Left lung (tissue), 10 donors: ENCODE data around the gene MCAT. TPM values are rescaled to one million over a fixed set of nuclear protein-coding genes. Genes with fewer than 3 reads are reported as not detected.

ENCODE experiments used
- ATAC-seq: fragments of 200-7000 bp; cut with Tn5 transposase; one replicate; pipeline ENCODE4 v1.9.1; 2020; ENCODE audit warnings: moderate library complexity
- DNase-seq, 4 donors: peaks; one replicate each; pipeline ENCODE4 v3.0.0-alpha.2; 2013 to 2020
- H3K27ac ChIP-seq, 2 donors: fragments of 200-600 bp; sonication (generic) in 1 of 2; one replicate each; pipeline versions ENCODE4 v1.5.0 to v1.8.0; 2020 to 2021
- H3K27me3 ChIP-seq, 2 donors: fragments of 200-600 bp; sonication (generic) in 1 of 2; one replicate each; pipeline versions ENCODE4 v1.5.0 to v1.8.0; 2020 to 2021
- H3K36me3 ChIP-seq, 2 donors: fragments of 200-600 bp; sonication (generic) in 1 of 2; one replicate each; pipeline versions ENCODE4 v1.5.0 to v1.8.0; 2020 to 2021
- H3K4me1 ChIP-seq, 2 donors: fragments of 200-600 bp; one replicate each; pipeline ENCODE4 v1.8.0; 2021
- H3K4me3 ChIP-seq, 2 donors: fragments of 200-600 bp; sonication (generic) in 1 of 2; one replicate each; pipeline versions ENCODE4 v1.5.0 to v1.8.0; 2020 to 2021; ENCODE audit warnings: mild to moderate bottlenecking in 1 of 2
- H3K9me3 ChIP-seq, 2 donors: fragments of 200-600 bp; sonication (generic) in 1 of 2; one replicate each; pipeline versions ENCODE4 v1.5.0 to v1.8.0; 2020 to 2021
- intact Hi-C, 2 donors: fragments of 100-400 bp; cut with DNase I; formaldehyde crosslinking; loops; one replicate each; pipeline versions ENCODE4 v1.11.2 to v1.14.2; 2022
- polyA plus RNA-seq, 6 donors: library from polyadenylated mRNA; unstranded; fragments of 120-200 nt; gene quantifications; one replicate each; pipeline ENCODE4 v1.2.1, GENCODE V29; 2013; ENCODE audit not compliant: insufficient read length in 6 of 6
- total RNA-seq, 2 donors: library from RNA; stranded (reverse); fragmentation: NEBNext Ultra II Directional; extraction: Animal tissue kit (Norgen Biotek cat#: 25700); gene quantifications; one replicate each; pipeline ENCODE4 v1.2.1, GENCODE V29; 2021
- TF ChIP-seq, protein P1 (sequence below), 2 donors: fragments of 200-600 bp; sonication (generic) in 1 of 2; IDR thresholded peaks; one replicate each; pipeline versions ENCODE4 v1.5.0 to v1.8.0; 2021; ENCODE audit warnings: antibody characterized with exemption in 2 of 2
- donor health status: DM: no; HTN: yes; CAD: no.
- donor health status: DM: no; HTN: no; CAD: no.

Gene MCAT
- total and polyA plus RNA-seq, 8 donors, result 12.2 to 16.6 (median 15.4) TPM

DNA sequence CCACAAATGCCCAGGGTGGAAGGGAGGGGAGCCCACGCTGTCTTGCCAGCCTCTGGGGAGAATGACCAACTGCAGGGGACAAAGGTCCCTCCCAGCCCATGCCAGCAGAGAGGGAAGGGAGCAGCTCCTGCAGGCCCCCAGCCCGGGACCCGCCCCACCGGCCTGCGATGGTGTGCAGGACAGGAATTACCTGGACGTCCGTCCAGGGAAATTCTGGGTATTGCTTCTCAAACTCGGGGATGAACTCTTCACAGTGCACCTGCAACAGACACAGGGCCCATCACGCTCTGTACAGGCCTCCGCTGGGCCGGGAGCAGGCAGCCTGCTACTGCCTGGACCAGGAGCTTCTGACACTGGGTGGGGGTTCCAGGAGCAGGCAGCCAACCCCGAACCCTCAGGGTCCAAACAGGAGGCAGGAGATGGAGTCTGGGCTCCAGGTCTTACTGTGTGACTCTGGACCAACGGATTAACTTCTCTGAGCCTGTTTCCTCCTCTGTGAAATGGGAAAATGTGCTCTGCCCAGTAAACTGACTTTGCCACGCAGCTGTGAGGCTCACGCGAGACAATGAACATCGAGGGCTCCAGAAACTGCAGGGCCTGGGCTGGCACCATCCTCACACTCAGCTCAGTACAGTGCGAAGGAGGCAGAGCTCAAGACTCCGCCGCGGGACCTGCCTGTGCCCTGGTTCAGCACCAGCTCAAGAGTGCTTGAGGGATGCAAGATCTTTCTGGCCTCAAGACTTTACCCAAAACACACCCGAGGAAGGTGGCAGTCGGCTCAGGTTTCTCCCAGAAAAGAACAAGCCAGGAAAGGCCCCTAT, 26.3 kb upstream of the MCAT start:
- intact Hi-C loops, result no loop called here
- no peaks in the 10 kb centered on the region for H3K9me3 ChIP-seq
- no peak overlapping the region for H3K27ac ChIP-seq
- no peak overlapping the region for H3K4me3 ChIP-seq
- peaks cover 0 to 14% of the 10 kb centered on the region in 2 donors for H3K4me1 ChIP-seq
- H3K36me3 ChIP-seq, result peaks cover 0 to 86% of the 10 kb centered on the region in 2 donors
- ATAC-seq, result no peak
- TF ChIP-seq, protein P1, sequence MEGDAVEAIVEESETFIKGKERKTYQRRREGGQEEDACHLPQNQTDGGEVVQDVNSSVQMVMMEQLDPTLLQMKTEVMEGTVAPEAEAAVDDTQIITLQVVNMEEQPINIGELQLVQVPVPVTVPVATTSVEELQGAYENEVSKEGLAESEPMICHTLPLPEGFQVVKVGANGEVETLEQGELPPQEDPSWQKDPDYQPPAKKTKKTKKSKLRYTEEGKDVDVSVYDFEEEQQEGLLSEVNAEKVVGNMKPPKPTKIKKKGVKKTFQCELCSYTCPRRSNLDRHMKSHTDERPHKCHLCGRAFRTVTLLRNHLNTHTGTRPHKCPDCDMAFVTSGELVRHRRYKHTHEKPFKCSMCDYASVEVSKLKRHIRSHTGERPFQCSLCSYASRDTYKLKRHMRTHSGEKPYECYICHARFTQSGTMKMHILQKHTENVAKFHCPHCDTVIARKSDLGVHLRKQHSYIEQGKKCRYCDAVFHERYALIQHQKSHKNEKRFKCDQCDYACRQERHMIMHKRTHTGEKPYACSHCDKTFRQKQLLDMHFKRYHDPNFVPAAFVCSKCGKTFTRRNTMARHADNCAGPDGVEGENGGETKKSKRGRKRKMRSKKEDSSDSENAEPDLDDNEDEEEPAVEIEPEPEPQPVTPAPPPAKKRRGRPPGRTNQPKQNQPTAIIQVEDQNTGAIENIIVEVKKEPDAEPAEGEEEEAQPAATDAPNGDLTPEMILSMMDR (IDR thresholded peaks at IDR 0.05), result no peak
- DNase-seq, result peak in 1 of 4 donors; percentile 53
- no peaks in the 10 kb centered on the region for H3K27me3 ChIP-seq

DNA sequence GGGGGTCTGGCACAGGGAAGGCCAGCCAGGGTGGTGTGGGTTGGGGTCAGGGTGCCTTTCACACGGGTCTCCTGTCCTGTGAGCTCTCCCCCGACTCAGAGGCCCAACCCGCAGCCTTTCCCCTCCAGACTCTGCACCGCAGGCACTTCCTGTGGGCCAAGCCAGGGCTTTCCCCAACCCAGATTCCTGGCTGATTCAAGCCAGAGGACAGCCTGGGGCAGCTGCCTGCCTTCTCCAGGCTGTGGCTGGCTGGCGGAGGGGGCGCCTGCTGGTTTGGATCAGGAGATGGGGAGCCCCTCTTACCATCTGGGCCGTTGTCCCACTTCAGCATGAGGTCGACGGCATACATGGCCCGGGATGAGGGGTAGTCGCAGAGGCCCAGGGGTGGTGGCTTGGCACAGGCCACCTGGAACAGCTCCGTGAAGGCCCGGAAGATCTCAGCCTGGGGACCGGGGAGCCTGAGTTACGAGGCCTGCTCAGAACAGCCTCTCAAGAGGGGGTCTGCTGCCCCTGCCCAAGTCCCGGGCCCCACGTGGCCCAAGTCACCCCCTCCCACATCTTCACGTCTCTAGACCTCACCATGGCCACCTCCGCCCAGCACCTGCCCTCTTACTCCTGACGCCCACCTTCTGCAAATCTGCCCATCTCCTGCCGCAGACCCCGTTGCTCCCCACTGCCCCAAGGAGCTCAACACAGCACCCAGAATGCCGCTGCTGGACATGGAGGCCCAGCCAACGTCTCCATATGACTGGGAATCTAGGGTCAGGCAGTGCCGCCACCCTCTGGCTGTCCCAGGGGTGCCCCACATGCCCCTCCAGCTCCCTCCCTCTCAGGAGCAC, 25.5 kb upstream of the MCAT start:
- TF ChIP-seq, protein P1 (IDR thresholded peaks at IDR 0.05), result no peak
- intact Hi-C loops, result no loop called here
- Histone ChIP-seq H3K27ac (no peak overlapping the region), H3K4me1 (peaks cover 3 to 20% of the 10 kb centered on the region in 2 donors), H3K9me3 (no peaks in the 10 kb centered on the region), H3K36me3 (peaks cover 0 to 80% of the 10 kb centered on the region in 2 donors), H3K4me3 (no peak overlapping the region), H3K27me3 (no peaks in the 10 kb centered on the region)
- ATAC-seq, result no peak
- no peak for DNase-seq

DNA sequence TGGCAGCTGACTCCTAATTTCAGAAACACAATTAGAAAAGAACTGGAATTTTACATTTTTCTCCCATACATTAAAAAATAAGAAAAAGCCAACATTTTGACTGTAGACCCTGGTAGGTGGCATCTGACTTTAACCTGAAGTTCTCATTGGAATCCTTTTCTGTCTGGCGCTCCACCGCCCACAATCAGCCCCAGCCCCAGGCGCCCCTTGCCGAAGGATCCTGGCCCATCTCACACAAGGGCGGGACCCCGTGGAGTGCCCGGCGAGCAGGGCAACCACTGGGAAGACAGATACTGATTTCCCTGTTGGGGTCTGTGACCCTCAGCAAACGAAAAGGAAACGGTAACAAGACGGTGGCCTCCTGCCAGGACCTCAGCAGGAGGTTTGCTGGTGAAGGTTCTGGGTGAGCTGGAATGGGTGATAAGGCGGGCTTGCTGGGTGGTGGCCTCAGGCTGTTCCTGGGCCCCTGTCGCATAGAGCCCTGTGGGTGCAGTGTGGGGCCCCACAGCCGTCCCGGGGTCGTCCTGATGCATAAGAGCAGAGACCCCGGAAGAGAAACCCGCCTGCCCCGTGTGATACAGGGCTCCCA, 23.9 kb upstream of the MCAT start:
- intact Hi-C loops, result no loop called here
- TF ChIP-seq, protein P1 (IDR thresholded peaks at IDR 0.05), result no peak
- DNase-seq, result no peak
- H3K36me3 ChIP-seq, result peaks cover 0 to 79% of the 10 kb centered on the region in 2 donors
- H3K4me1 ChIP-seq, result peaks cover 4 to 34% of the 10 kb centered on the region in 2 donors
- no peak overlapping the region for H3K4me3 ChIP-seq
- ATAC-seq, result no peak
- no peaks in the 10 kb centered on the region for H3K9me3 ChIP-seq
- no peaks in the 10 kb centered on the region for H3K27me3 ChIP-seq
- H3K27ac ChIP-seq, result no peak overlapping the region

DNA sequence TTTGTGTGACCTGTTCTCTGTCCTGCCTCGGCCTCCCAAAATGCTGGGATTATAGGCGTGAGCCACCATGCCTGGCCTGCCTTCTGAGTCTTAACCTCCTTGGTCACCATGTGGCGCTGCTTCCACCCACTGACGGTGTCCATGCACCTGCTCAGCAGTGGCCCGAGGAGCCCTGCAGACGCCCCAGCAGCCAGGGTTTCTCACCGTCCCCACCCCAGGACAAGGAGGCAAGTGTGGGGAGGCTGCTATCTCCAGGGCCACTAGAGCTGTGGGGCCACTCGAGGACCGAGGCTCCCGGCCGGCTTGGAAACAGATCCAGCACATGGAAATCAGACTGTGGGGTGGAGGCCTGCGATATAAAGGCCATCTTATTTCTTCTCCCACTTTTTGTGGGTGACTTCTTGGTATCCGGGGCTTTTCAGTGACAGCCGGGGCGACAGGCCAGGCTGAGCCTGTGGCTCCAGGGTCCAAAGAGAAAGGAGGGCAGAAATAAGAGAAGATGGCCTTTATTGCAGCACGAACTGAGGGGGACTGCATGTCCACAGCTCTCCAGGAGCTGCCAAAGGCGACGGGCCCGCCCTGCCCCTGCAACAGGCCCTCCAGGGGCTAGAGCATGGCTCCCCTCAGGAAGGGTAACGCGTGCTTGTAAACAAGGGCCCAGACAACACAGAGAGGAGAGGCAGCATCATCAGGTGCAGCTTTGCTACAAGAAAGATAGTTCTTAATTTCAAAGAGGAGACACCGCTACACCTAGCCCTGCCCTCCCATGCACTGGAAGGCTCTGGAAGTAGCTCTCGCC, 23.1 kb upstream of the MCAT start:
- no peak overlapping the region for H3K4me3 ChIP-seq
- DNase-seq (no peak), ATAC-seq (no peak)
- TF ChIP-seq, protein P1 (IDR thresholded peaks at IDR 0.05), result no peak
- no peaks in the 10 kb centered on the region for H3K27me3 ChIP-seq
- H3K4me1 ChIP-seq, result peaks cover 4 to 34% of the 10 kb centered on the region in 2 donors
- no peaks in the 10 kb centered on the region for H3K9me3 ChIP-seq
- H3K36me3 ChIP-seq, result peaks cover 0 to 79% of the 10 kb centered on the region in 2 donors
- intact Hi-C loops, result no loop called here
- no peak overlapping the region for H3K27ac ChIP-seq
